ENCODE data around the gene ABCA13.

ABCA13 gene

DNA sequence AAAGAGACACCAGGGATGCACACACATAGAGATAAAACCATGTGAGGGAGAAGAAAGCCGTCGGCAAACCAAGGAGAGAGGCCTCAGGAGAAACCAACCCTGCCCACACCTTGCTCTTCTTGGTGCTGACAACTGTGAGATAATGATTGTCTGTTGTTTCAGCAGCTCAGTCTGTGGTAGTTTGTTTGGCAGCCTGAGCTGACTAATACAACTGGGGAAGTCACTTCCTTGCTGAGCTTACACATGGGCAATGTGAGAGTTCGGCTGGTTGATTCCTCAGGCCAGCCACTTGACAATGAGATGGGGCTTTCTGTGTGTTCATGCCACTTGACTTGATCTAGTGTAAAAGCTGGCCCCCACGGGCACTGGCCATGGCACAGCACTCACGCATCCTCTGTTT, 271.8 kb downstream of the ABCA13 start:
- DNase-seq, result no peak

DNA sequence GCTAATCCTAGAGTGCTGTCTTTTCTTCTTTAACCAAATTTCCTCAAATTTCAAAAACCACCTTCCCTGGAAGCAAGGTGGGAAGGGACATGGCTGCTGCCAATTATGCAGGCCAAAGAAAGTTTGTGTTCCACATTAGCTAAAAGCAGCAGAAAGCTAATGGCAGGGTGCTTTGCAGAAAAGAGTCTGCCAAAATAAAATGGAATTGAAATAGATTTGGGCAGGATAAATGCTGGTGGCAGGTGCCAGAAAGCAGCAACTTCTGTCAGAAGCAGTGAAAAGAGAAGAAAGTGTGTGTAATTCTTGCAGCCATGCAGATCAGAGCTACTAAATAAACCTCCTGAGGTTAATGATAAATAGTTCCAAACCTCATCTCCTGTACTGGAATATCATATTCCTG, 275.5 kb downstream of the ABCA13 start:
- no peak for DNase-seq

DNA sequence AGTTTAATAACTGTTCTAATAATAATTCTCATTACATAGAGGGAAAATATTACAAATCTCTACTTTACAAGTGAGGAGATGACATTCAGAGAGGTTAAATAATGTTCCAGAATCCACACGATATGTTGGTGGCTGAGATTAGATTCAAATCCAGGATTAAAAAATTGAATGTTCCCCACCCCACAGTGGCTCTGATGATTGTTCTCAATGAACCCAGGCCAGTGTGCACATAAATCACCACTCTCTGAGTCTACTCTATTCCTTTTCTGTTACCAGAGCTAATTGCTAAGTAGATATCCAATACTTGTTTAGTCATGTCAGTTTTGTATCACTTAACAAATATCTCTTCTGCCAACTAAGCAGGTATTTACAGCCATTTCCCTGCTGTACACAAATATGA, 281.0 kb downstream of the ABCA13 start:
- DNase-seq, result no peak

DNA sequence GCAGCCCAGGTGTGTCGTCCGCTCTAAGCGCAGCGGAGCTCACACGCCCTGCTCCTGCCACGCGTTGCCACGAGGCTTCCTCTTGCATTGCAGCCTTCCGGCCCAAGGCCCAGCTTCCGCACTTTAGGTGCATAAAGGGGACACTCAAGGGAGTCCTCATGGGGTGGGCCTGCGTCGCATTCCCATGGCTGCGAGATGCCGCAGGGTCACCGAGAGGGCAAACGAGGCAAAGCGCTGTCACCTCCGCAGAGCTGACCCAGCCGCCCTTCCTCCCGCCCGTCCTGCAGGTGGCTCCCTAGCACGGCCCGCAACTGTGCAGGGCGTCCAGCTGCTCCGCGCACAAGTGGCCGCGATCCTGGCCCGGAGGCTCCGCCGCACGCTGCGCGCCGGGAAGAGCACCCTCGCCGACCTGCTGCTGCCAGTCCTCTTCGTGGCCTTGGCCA, 283.5 kb downstream of the ABCA13 start:
- no peak for DNase-seq

DNA sequence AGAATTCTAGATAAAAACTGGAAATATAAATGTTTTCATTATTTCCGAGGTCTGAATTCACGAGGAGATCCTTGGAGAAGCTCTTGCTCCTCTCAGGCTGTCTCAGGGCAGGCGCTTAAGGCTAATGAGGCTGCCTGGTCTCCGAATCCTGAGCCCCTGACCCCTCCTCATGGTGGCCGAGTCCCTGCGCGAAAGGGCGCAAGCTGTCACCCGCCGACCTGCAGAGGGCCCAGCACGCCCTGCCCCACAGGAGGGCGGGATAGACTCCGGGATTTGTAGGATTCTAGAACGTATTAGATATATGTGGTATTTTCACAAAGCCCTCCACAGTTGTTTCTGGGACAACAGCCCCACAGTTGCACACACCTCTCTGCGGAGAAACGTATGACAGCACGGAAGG, 284.1 kb downstream of the ABCA13 start:
- no peak for DNase-seq

DNA sequence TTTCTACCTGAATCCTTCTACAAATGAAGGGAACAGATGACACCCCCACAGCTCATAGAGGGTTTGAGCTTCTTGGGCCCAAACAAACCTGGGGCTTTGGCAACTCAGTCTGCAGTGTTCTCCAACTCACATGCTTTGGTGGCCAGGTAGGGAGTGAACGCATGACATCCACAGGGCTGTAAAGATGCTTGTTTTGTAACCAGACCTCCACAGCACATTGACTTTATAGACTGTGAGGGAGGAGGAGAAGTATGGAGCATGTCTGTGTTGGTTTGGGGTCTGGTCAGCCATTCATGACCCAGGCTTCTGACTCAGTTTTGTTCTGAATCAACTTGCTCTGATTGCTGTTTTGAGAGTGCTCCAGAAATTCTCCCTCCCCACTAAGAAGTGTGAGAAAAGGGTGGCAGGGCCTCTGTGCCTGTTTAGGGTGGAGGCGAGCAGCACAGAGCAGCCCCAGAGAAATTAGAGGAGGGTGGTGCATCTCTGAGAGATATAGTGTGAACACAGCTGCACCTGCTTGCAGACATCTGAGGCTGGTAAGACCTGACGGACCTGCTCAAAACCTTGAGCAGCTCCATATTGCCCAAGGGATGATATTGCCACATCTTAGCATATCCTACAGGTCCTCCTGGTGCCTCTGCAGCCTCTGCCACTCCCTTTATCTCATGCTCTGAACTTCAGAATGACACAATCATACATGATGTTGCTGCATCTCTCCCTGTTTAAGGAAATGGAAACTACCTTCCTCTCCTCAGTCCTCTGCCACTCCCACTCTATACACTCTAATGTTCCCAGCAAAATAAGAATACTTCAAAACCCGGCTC, 287.7 kb downstream of the ABCA13 start:
- no peak for DNase-seq

DNA sequence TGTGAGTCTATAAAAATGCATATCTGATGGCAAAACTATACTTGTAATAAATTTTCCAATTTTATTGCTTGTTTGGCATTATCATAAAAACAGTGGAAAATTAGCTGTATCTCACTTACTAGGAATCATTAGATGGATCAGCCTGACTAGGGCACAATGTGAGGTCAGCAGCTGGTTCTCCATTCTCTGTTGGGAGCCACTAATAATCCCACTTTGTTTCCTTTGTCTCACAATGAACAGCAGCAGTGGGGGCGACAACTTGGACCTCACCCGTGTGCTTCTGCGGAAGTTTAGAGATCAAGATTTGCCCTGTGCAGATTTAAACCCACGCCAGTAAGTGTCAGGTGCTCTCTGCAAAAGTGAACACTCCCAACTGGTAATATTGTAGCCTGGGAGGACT, 295.5 kb downstream of the ABCA13 start:
- no peak for DNase-seq

DNA sequence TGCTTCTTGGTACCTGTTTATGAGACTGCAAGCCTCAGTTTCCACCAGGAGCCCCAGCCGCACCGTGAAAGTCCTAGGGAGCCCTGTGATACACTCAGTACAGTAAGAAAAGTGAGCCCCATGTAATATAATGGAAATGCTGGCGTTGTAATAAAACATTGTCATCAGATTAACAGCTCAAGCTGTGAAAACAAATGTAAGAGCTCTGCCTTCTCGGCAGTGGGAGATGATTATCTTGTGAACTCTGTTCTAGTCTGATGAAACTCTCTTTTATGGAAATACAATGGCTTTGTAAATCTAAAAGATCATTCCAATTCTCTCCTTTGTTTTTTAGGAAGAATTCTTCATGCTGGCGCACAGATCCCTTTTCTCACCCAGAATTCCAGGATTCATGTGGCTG, 299.9 kb downstream of the ABCA13 start:
- no peak for DNase-seq

DNA sequence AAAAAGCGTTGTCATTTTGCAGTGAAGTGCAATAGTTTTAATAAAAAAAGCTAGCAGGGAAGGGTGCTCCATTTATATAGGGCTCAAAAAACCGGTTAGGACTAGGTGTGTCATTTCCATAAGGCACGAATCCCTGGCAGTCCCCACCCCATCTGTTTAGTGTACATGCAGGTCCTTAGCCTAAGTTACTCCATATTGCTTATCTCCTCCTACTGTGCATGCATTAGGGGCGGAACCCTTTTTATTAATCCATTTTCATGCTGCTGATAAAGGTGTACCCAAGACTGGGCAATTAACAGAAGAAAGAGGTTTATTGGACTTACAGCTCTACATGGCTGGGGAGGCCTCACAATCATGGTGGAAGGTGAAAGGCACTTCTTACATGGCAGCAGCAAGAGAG, 301.4 kb downstream of the ABCA13 start:
- DNase-seq, result no peak

DNA sequence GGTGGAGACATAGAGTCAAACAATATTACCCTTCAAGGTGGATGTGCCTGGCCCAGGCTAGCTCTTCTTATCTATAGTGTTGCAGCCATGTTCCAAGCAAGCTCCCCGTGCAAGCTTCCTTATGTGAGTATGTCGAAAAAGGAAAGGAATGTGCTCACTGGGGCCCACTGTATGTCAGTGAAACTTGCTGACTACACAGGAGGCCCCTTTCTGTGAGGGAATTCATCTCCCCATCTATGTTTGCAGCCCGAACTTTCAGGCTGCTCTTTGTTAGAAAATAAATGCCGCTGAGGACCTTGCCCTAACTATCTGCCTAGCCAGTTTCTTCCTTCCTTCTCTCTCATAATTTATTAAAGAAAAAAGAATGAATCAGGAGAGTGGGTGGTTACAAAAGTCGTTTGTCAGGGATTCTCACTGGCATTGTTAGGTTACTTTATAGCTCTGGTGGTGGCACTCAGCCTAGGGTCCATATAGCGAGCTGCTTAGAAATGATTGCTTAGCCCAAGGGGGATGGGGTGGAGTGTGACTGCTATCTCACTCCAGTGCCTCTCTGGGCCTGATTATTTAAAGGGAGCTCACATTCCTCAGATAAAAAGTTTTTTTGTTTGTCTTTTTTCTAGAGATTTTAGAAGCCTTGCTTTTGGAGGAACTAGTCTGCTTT, 302.1 kb downstream of the ABCA13 start:
- no peak for DNase-seq

DNA sequence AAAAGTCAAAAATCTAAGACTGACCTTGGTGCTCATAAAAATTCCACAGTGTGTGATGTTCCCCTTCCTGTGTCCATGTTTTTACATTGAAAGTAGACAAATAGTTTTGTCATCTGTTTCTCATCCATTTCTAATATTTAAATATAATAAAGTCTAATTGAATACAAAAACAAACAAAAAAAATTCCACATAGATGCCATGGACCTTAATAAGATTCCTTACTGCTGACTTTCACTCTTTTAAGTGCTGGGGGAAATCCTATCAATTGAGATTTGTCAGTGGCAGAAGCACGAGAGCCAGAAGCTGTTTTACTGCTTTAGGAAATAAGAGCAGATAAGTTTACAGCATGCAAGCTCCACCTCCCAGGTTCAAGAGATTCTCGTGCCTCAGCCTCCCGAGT, 310.0 kb downstream of the ABCA13 start:
- DNase-seq, result no peak

DNA sequence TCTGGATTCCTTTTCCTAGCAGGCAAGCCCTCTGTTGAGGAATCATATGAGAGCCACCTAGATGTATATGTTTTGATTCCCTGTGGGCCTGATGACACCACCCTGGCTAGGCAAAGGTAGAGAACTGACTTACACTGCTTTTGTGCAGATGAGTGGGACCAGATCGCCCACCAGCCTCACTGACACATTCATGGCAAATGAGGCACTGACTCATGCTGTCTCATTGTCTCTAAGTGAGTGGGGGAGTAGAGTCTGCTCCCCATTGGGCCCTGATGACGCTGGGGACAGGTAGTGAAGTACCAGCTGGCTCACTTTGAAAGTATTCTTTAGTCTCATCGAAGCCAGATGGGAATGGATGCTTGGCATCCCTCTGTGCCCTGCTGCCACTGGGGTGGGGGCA, 326.3 kb downstream of the ABCA13 start:
- no peak for DNase-seq

DNA sequence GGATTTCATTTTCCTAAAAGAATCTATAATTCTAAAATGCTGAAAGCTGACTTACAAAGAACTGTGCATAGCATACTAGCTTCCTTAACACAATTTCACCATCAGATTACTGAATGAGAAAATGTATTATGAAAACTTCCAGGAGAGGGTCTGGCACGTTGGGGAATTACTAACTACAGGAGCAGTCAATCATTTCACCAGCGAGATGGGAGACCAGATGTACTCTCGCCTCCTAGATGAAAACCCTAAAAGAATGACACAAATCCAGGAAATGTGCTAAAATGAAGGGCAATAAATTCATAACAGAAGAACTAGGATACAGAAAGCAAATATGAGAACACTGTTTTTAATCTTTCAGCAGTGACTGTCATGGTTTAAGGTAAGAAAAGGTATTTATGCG, 330.8 kb downstream of the ABCA13 start:
- DNase-seq, result no peak

DNA sequence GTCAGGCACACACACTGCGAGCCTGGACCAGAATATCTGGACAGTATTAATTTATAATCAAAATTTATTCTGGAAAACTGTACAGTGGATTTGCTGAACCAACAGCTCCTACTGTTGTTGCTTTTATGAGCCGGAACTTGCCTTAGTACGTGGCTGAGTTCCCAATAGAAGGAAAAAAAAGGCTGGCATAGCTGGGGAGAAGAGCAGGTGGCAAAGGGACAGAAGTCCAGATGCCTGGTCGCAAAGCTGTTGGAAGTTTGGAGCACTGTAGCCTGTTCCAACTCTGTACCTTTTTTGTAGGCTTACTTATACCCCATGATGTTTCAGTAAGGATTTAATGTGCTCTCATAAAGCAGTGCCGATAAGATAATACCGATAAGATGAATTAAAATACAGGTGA, 333.8 kb downstream of the ABCA13 start:
- DNase-seq, result no peak

DNA sequence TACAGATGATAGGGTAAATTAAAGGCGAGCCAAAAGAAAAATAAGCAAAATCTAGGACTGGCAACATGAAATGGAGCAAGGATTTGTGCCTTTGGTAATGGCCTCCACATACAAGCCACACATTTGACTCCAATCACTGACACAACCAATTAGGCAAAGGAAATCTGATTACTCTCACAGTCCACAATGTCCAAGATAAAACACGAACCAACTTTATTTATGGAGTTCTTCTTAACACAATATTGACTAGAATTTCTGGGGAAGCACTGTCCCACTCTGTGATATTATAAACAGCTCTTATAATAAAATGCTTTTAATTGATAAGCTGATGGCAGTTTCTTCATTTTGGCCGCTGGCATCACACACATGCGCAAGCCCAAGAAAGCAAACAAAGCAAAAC, 334.2 kb downstream of the ABCA13 start:
- DNase-seq, result no peak

DNA sequence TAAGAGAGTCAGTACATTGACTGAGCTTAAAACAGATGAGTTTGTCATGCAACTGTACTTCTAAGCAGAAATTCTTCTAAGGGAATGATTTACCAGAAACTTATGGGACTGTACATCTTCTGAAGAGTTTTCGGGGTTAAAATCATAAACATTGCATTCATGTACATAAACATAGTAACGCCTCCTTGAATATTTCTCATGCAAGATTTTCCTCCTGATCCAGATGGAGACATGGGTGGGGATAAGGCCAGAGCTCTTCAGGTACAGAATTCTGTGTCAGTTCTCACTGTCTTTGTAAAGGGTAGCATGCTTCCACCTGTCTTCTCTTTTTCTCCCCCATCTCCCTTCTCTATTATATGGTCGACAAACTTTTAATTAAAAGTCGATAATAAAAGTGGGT, 335.3 kb downstream of the ABCA13 start:
- no peak for DNase-seq

DNA sequence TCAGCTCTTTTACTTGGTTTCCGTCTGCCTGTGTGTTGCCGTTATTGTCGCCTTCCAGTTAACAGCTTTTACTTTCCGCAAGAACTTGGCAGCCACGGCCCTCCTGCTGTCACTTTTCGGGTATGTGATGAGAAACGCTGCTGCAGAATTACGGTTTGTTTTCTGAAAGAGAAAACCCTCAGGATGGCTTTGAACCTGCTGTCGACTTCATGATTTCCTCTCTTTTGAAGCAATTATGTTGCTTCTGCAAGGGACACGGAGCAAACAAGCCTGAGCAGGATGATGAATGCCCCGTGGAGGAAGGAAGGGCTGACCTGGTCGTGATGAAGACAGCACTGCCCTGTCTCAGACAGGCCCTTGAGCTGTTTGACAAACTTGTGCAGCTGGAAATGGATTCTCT, 339.8 kb downstream of the ABCA13 start:
- no peak for DNase-seq

DNA sequence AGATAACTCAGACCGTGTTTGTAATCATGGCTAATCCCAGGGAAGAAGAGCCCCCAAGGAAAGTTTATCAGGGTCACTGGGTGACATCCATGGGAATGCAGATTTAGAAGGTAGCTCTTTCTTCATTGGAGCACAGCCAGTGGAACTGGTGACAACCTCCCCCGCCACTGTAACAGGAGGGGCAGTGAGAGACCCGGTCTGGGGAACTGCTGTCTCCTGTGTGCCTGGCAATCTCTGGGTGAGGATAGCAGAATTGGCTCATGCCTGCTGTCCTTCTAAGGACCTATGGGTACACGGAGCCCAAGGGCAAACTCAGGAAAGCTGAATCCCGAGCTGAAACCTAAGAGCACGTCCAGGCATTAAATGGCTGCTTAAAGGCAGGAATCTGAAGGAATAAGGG, 341.6 kb downstream of the ABCA13 start:
- DNase-seq, result no peak

DNA sequence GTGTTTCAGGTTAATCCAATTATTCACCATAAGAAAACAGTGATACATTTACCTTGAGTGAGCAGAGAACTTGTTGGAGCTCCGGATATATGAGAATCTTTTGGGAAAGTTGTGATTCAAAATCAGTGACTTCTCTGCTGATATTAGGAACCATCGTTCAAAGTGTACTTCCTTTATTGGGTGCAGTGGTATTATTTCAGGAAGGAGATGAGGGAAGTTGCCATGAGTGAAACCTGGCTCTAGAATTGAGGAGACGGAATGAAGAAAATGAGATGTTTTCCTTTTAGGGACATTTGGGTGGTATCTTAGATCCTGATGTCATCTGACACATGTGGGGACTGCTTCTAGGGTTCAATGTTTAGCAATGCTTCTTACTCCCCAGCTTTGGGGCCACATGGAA, 343.9 kb downstream of the ABCA13 start:
- no peak for DNase-seq

DNA sequence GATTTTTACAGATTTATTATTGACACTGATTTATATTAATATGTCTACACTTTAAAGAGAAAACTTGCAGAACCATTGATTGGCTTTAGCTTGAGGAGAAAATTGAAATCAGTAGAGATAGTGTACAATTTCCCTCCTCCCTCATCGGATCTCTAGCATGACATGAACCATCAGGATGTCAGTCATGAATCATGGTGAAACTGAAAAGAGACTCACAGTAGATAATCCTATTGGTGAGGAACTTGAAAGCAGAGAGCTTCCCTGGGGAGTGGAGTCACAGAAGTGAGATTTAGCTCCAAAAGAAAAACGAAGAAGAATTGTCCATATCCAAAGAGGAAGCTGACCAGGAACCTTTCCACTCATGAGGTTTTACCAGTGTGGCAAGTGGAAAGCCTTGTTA, 346.8 kb downstream of the ABCA13 start:
- no peak for DNase-seq

DNA sequence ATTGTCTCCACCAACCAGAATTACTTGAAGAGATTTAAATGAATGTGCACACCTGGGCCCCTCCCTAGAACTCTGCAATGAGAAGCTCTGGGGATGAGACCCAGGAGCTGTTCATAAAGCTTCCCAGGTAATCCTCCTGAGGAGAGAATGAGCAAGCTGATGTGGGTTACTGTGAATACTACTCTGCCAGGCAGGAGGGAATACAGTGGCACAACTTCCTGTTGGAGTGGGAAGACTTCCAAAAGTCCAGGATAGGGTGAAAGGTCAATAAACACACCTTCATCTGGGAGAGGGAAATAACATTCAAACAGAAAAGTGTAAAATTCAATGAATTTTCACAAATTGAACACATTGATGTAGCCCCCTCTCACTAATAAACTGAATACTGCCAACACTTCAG, 351.4 kb downstream of the ABCA13 start:
- no peak for DNase-seq

DNA sequence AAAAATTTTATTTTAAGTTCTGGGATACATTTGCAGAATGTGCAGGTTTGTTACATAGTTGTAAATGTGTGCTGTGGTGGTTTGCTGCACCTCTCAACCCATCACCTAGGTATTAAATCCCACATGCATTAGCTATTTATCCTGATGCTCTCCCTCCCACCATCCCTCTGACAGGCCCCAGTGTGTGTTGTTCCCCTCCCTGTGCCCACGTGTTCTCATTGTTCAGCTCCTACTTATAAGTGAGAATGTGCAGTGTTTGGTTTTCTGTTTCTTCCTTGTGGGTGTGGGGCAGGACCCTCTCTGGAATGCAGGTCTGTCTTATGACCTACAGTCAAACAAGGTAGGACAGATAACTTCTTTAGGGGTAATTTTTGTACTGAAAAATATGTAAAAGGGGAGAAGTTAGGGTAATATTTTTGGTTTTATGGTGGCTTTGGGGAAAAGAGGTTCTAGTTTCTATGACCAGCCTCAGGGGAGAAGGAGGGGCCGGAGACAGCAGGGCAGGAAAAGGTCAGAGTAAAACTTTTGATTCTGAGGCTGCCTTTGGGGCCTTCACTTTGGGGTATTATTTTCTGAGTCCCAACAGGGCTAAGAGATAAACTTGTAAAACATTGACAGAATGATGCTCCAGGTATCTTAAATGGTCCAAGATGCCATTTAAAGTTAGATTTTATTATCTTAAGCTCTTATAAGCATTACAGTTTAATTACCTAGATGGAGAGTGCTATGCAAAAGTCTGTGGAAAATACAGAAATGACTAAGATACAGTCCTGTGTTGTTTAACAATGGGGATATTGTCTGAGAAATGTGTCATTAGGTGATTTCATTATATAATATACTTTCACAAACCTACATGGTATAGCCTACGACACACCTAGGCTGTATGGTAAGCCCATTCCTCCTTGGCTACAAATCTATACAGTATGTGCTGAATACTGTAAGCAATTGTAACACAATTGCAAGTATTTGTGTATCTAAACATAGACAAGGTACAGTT, 354.8 kb downstream of the ABCA13 start:
- DNase-seq, result no peak

DNA sequence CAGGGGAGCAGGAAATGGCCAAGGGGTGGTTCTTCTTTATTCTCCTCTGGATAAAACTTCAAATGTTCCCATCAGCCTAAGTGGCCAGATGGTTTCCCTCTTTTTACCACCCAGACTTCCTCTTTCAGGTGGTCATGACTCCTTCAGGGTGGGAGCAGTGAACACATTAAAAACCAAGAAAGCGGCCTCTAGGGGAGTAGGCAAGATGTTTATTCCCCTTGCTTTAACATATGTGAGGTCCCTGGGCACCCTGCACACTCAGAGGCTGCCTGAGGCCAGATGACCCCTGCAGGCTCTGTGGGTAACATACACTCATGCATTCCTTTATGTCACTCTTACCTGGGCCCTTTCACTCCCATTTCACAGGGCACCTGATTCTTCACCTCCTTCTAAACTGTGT, 357.4 kb downstream of the ABCA13 start:
- DNase-seq, result no peak

DNA sequence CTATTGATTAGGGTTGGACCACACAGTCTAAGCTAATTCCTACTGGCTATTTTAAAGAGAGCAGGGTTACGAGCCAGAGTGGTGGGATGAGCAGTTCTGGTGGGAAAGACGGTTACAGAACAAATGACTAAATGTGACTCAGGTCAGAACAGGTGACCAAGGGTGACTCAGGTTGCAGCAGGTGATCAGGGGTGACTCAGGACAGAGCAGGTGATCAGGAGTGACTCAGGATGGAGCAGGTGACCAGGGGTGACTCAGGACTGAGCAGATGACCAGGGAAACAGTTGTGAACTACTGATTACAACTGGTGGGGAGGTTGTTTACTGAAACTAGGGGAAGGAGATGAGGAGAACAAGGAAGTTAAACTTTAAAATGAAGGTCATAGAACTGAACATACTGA, 366.3 kb downstream of the ABCA13 start:
- no peak for DNase-seq

Data from fibroblast of skin of right quadriceps (primary cell).